Activated CD8-positive, alpha-beta memory T cell treated with anti-CD3 and anti-CD28 coated beads for 1 hour (primary cell): ENCODE data around the gene SRGAP1.
"Not testable (repeated sequence)": the region's sequence is repeated elsewhere in the genome, so short reads cannot be mapped to it uniquely, and the experiment has no call there.

Experiments used
- DNase-seq, 2 donors: peaks; one replicate each; pipeline ENCODE4 v3.0.0-alpha.2; 2020; ENCODE audit warnings: low read depth in 1 of 2; ENCODE audit errors: extremely low read depth in 1 of 2

SRGAP1 gene

DNA sequence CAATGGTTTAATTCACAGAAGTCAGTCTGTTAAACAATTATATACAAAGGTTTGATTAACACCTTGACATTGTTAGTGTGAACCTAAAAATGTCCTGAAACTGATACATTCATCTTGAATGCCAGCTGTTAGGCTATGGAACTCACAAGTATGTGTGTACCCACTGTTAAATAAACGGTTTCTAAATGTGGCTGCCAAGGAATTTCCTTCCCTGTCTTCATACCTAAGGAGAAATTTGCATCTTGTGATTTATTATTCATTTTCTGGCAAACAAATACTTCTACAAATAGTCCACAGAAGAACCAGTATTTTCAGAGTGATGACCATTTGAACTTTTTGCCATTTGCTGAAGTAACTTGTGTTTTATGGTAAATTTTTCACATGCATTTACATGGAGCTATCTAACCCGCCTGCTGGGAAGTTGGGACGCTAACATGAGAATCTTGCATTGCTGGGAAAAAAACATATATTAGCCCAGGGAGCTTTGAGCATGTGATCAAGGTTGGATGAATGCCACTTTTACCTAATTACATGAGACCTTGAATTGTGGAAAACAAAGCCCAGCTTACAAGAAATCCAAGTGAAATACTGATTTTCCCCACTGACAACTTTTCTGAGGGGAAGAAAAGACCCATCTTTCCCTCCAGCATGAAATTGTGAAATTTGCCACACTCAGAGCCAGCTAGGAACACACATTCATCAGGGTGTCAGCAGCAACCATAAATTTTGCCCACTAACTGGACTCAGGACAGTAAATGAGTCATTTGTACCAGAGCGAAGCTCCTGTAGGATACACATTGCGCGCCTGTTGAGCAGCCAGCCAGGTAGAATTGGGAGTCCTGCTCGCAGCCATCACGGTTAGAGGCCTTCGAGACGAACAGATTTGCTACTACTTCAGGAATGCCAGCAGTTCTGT is 259.6 kb downstream of the SRGAP1 start:
- DNase-seq, result no peak

DNA sequence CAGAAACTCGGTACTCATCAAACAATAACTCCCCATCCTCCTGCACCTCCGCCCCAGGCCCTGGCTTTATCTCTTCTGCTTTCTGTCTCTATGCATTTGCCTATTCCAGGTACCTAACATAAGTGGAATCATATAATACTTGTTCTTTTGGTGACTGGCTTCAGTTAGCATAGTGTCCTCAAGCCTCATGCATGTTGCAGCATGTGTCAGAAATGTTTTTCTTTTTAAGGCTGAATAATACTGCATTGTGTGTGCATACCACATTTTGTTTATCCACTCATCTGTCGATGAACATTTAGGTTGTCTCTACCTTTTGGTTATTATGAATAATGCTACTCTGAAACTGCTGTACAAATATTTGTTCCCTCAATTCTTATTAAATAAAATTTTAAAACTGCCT is 260.5 kb downstream of the SRGAP1 start:
- DNase-seq, result no peak

DNA sequence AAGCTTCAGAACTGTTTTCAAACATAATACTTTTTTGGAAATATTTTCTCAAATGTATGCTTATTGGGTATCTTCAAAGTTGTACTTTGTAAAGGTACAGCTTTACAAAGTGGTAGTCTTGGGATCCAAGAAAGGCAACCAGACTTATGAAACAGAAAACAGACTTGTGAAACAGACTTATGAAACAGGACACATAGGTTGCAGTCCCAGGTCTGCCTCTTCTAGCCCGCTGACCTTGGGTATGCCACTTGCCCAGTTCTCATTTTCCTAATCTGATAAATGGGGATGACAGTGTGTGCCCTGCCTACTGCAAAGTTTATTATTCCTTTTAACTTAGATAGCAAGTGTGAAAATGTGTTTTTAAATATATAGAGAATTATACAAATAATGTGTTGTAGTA is 263.3 kb downstream of the SRGAP1 start:
- DNase-seq, result no peak

DNA sequence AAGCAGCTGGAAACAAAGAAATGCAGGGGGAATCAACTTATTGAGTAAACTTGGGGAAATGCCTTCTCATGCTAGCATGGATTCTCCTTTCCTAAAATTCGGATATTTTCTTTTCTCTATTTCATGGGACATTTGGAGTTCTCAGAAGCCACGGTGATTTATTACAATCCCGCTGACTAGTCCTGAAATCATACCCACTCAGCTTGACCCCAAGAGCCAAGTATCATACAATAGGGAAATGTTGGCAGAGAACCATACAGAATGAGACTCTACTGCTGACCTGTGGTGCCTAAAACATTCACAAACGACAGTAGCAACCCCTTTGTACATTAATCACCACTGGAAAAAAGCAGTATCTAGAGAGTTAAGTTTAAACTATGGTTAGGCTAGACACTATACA is 265.2 kb downstream of the SRGAP1 start:
- DNase-seq, result no peak

DNA sequence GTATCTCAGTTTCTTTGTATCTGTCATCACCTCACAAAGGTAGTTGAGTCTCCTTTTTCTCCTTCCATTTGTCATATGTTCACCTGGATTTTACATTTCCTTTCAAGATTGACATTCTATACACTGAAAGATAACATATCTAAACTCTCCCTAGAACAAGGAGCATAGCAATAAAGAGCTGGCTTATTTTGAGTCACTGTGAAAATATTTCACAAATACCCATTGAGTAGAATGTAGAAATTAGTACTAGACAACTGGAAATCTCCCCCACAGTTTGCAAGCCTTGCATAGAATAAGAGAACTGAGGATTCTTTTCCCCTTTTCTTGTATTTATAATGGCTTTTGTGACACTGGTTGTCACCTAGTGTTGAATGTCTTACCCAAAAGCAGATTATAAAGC is 266.4 kb downstream of the SRGAP1 start:
- no peak for DNase-seq

DNA sequence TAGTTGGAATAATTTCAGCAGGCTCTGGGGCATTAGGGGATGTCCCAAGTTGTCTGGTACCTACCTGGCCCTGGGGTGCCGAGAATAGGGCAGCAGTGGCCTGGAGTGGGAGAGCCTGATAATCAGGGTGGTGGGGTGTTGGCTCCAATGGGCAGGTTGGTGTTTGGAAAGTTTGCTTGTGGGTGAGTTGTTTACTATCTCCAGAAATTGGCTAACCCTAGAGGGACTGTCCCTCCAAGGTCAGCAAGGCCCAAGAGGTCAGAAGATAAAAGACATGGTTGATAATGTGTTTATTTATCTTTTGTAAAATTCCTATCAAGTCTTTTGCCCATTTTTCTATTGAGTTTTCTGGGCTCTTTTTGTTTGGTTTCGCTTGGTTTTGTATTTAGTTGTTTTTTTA is 272.5 kb downstream of the SRGAP1 start:
- no peak for DNase-seq

DNA sequence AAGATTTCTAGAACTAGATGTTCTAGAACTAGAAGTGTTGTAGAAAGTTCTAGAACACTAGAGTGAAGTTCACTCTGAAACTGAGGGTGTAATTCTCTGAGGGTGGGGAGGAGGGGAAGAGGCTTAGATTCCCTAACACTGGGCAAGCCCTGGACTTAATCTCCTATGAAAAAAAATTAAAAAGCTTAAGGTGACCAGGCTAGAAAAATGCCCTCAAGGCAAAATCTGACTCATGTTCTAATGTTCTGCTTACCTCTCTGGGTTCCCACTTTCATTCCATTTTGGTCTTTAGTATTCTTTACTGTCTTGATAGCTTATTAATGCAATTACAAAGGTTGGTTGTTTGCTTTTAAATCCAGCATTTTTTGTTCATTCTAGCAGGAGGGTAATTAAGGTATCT is 276.1 kb downstream of the SRGAP1 start:
- no peak for DNase-seq

DNA sequence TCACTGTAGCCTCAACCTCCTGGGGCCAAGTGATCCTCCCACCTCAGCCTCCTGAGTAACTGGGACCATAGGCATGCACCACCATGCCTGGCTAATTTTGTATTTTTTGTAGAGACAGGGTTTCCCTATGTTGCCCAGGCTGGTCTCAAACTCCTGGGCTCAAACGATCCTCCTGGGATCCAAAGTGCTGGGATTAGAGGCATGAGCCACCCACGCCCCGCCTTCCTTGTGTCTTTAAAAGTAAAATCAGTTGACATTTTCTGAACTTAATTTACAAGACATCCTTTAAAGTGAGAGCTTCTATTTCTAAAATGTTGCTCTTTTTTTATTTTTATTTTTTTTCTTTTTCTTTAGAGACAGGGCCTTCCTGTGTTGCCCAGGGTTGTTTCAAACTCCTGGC is 276.6 kb downstream of the SRGAP1 start:
- not testable (repeated sequence) for DNase-seq

DNA sequence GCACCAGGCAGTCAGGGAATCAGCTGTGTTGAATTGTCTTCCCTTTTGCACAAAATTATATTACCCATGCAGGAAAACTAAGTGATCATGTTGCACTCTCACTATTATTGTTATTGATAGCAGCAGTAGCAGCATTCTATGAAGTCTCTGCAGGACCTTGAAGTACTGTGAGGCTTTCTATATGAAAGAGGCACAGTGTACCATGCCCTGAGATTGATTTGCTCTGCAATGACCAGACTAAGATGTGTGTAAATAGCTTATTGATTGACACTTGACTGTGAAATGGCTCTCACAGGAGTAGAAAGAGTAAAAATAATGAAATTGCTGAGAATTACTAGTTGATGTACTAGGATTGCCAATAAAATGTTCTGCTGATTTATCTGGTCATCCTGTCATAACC is 277.7 kb downstream of the SRGAP1 start:
- DNase-seq, result no peak

DNA sequence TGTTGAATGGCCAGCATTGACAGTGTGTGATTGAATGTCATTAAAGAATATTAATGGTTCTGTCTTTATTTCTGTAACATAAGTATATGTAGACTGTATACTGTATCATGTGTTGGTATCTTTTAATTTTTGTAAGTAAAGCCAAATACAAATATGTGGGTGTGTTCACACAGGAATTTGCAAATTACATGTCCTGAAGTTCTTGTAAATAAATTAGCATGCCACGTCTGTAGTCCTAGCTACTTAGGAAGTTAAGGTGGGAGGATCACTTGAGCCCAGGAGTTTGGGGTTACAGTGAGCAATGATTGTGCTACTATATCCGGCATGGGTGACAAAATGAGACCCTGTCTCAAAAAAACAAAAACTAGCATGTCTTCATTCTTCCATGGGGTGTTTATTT is 278.5 kb downstream of the SRGAP1 start:
- no peak for DNase-seq

DNA sequence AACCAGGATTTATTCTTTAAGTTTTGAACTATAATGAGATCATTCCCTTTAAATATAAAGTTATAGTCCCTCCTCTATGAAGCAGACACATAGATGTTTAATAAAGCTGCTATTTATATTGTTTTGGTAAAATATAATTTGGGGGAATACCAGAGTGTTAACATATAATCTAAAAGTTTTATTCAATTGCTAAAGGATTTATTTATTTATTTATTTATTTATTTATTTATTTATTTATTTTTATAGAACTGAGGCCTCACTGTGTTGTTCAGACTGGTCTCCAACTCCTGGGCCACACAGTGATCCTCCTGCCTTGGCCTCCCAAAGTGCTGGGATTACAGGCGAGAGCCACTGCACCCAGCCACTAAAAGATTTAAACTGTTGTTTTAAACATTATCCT is 278.9 kb downstream of the SRGAP1 start:
- DNase-seq, result no peak

DNA sequence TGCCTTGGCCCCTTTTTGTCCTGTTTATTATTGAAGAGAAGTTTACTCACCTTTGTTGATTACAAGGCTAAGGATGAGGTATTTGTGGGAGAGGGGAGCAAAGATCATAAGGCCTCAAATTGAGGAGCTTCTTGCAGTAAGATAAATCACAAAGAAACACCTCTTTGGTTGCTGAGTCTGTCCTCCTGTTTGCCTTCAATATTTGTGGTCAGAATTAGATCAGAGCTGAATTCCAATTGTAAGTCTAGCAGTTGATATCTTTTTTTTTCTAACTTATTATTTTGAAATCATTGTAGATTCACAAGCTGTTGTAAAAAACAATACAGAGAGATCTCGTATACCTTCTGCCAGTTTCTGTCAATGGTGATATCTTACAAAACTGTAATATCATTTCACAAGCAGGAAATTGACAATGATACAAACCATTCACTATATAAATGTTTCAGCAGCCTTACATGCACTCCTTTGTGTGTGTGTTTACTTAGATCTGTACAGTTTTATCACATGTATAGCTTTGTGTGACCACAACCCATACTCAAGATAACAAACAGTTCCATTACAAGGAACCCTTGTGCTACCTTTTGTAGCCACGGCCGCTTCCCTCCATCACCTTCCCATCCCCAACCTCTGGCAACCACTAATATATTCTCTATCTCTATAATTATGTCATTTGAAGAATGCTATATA is 280.2 kb downstream of the SRGAP1 start:
- DNase-seq, result no peak

DNA sequence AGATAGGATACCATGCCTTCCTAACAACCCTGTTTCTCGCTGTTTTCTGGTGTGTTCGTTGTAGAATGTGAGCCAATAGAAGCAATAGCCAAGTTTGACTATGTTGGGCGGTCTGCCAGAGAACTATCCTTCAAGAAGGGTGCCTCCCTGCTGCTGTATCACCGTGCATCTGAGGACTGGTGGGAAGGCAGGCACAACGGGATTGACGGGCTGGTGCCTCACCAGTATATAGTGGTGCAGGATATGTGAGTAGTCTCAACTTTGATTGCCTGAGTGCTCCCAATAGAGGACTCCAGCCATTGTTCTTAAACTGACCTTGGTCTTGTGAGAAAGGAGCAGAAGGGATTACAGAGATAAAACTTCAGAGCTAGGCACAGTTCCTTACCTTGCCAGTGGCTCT is 281.4 kb downstream of the SRGAP1 start:
- no peak for DNase-seq

DNA sequence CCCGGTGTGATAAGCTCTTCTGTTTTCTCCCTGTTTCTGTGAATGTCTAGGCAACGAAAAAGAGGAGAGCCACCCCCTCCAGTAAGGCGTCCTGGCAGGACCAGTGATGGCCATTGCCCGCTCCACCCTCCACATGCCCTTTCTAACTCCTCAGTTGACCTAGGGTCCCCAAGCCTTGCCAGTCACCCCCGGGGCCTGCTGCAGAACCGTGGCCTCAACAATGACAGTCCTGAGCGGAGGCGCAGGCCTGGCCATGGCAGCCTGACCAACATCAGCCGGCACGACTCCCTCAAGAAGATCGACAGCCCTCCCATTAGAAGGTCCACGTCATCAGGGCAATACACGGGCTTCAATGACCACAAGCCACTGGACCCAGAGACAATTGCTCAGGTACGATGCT is 283.3 kb downstream of the SRGAP1 start:
- no peak for DNase-seq

DNA sequence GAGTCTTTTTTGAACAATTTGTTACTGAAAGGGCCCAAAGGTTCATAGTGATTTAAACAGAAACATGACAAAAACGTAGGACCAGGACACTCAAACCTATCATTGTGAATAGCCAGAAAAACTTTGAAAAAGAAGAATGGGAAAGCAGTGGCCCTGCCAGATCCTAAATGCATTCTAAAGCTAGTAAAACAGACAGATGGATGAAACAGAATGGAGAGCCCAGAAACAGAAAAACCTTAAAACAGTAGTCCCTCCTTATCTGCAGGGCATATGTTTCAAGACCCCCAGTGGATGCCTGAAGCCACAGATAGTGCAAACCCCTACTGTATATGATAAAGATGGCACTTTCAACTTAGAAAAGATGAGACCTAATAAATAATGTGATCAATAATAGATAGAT is 283.9 kb downstream of the SRGAP1 start:
- no peak for DNase-seq

DNA sequence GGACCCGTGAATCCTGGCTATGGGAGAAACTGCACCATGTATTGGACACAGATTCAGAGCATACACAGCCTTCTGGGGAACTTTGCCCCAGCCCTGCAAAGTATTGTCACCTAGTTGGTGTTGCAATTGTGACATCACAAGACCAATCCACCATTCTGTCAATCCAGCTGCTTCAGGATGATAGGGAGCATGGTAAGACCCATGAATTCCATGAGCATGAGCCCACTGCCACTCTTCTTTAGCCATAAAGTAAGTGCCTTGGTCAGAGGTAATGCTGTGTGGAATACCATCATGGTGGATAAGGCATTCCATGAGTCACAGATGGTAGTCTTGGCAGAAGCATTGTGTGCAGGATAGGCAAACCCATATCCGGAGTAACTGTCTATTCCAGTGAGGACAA is 286.0 kb downstream of the SRGAP1 start:
- DNase-seq, result not testable (repeated sequence)

DNA sequence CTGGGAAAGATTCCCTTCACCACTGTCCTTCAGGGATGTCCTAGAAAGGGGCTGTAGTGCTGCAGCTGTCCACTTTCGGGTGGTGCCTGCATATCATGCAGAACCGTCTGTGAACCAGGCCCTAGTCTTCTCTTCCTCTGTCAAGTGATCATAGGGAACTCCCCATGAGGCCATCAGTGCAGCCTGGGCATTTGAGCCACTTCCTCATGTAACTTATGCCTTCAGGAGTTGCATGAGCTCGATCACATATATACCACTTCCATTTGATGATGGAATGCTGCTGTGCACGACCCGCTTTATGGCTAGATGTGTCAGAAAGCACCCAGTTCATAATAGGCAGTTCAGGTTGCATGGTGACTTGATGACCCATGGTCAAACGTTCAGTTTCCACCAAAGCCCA is 287.0 kb downstream of the SRGAP1 start:
- not testable (repeated sequence) for DNase-seq

DNA sequence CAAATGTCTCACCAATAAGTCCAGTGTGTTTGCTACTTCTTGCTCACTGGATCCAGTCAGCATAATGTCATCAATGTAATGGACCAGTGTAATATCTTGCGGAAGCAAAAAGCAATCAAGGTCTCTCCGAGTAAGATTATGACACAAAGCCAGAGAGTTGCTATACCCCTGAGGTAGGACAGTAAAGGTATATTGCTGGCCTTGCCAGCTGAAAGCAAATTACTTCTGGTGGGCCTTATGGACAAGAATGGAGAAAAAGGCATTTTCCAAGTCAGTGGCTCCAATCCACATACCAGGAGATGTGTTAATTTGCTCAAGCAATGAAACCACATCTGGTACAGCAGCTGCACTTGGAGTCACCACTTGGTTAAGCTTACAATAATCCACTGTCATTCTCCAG is 288.2 kb downstream of the SRGAP1 start:
- DNase-seq, result not testable (repeated sequence)

DNA sequence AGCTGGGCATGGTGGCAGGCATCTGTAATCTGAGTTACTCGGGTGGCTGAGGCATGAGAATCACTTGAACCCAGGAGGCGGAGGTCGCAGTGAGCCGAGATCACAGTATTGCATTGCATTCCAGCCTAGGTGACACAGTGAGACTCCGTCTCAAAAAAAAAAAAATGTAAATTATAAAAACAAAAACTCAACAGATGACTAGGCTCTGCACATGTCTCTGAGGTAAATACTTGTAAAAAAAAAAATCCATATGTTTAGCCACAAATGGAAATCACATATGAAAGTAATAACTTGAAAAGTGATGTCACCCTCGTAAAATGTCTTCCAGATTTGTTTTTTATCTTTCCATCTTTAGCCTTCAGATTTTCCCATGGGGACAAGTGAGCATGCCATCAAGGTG is 292.6 kb downstream of the SRGAP1 start:
- DNase-seq, result no peak

DNA sequence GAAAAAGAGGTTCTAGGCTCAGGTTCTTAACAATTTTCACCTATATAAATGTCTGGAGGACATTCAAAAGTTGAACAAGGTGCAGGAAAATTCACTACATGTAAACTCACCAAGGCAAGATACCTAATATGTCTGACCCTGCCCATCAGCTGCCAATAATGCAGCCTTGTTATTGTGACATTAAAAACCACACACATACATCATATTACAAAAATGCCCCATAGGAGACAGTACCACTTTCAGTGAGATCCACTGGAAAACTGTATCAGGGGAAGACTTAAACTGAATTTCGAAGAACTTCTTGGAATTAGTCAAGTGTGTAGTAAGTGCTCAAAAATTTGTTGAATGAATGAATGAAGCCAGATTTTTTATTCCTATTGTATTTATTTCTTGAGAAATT is 294.5 kb downstream of the SRGAP1 start:
- no peak for DNase-seq

DNA sequence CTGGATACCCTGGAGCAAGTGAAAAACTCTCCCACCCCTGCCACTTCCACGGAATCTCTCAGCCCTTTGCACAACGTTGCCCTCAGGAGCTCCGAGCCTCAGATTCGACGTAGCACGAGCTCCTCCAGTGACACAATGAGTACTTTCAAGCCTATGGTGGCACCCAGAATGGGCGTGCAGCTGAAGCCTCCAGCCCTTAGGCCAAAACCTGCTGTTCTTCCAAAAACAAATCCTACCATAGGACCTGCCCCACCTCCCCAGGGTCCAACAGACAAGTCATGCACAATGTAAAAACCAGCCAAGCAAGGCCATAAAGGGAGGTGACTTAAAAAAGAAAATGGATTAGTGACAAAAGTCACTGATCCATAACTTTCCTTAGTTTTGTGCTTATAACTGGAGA is 297.9 kb downstream of the SRGAP1 start:
- no peak for DNase-seq

DNA sequence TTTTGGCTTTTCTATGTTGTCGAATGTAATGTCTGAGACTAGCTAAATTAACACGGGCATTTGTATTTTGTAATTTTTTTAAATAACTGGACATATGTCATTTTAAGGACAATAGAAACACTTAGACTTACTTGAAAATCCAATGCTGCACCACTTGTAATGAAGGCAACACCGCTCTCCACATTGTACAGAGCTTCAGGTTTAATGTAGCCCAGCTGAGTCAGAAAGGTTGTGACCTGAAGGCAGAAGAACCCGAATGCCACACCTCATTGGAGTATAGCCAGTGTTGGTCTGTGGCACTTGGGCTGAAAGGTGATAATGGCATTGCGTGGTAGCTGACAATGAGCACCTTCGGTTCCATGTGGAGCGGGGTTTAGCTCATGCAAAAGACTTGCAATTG is 298.3 kb downstream of the SRGAP1 start:
- no peak for DNase-seq
